HepG2 (cell line): ENCODE measurements around the gene CYB5R3. TPM values are rescaled to one million over a fixed set of nuclear protein-coding genes. Genes with fewer than 3 reads are reported as not detected.

Source experiments
- ERF ChIP-seq: IDR thresholded peaks from 2 replicates; pipeline ENCODE4 v1.6.1; 2018; ENCODE audit warnings: missing biosample characterization, missing genetic modification reagents
- GABPA ChIP-seq, 2 experiments: IDR thresholded peaks; 2 replicates each; pipeline ENCODE4 v1.6.1; 2011 to 2016; ENCODE audit warnings: low read depth in 2 of 2, low read length in 1 of 2, missing biosample characterization in 1 of 2, missing genetic modification characterization in 1 of 2
- JUND ChIP-seq: sonication (generic); formaldehyde crosslinking; IDR thresholded peaks from 2 replicates; pipeline ENCODE4 v1.8.0; 2022; ENCODE audit warnings: mild to moderate bottlenecking, missing genetic modification reagents
- KDM1A ChIP-seq: IDR thresholded peaks from 2 replicates; pipeline ENCODE4 v1.6.1; 2016; ENCODE audit warnings: missing compliant biosample characterization
- MIER2 ChIP-seq: IDR thresholded peaks from 2 replicates; pipeline ENCODE4 v1.6.1; 2016; ENCODE audit warnings: missing biosample characterization, missing genetic modification reagents
- NKX3-1 ChIP-seq: sonication (generic); formaldehyde crosslinking; IDR thresholded peaks from 2 replicates; pipeline ENCODE4 v1.5.0; 2020; ENCODE audit warnings: missing genetic modification reagents
- SRSF9 ChIP-seq: fragments of 200-400 bp; formaldehyde crosslinking; IDR thresholded peaks from 2 replicates; pipeline ENCODE4 v1.6.1; 2018; ENCODE audit warnings: borderline replicate concordance, mild to moderate bottlenecking, low read depth, low read length; ENCODE audit not compliant: insufficient read depth, poor library complexity, severe bottlenecking
- ZFAT ChIP-seq: sonication (generic); formaldehyde crosslinking; conservative IDR thresholded peaks from 2 replicates; pipeline ENCODE4 v1.8.1; 2023; ENCODE audit warnings: missing genetic modification reagents, inconsistent platforms
- ZNF232 ChIP-seq: sonication (generic); formaldehyde crosslinking; IDR thresholded peaks from 2 replicates; pipeline ENCODE4 v1.4.0; 2020; ENCODE audit warnings: missing genetic modification reagents, borderline replicate concordance
- ZNF773 ChIP-seq: sonication (generic); formaldehyde crosslinking; IDR thresholded peaks from 2 replicates; pipeline ENCODE4 v1.4.0; 2020; ENCODE audit warnings: missing genetic modification reagents, borderline replicate concordance
- ZNF879 ChIP-seq: sonication (generic); formaldehyde crosslinking; IDR thresholded peaks from 2 replicates; pipeline ENCODE4 v1.8.1; 2023; ENCODE audit warnings: missing genetic modification reagents
- ZSCAN25 ChIP-seq: sonication (generic); formaldehyde crosslinking; IDR thresholded peaks from 2 replicates; pipeline ENCODE4 v1.8.0; 2022; ENCODE audit warnings: mild to moderate bottlenecking, missing genetic modification reagents
- polyA plus RNA-seq, 8 experiments: library from polyadenylated mRNA; depleted of rRNA in 3 of 8; stranded (reverse) in 7 of 8; unstranded in 1 of 8; fragments of >200 nt; fragmentation: Illumina TruSeq in 4 of 8; extraction: Trizol in 4 of 8; gene quantifications; 2 replicates each; pipeline versions ENCODE4 v1.2.1 to v1.2.3, GENCODE V29; 2011 to 2016; ENCODE audit warnings: low read depth in 4 of 8, missing spikeins in 1 of 8, mixed read lengths in 1 of 8; ENCODE audit not compliant: insufficient read depth in 1 of 8
- total RNA-seq, 5 experiments: library from RNA; depleted of rRNA; stranded (reverse); fragments of >200 nt; fragmentation: Illumina TruSeq; extraction: Trizol; gene quantifications; 2 replicates each; pipeline ENCODE4 v1.2.3, GENCODE V29; 2016; ENCODE audit warnings: low read depth in 1 of 5
- TF ChIP-seq, protein P1 (sequence below): sonication (generic); formaldehyde crosslinking; IDR thresholded peaks from 2 replicates; pipeline ENCODE4 v1.5.0; 2020; ENCODE audit warnings: mild to moderate bottlenecking, missing genetic modification reagents
- TF ChIP-seq, protein P2 (sequence below): sonication (generic); formaldehyde crosslinking; IDR thresholded peaks from 2 replicates; pipeline ENCODE4 v1.4.0; 2020; ENCODE audit warnings: missing genetic modification reagents
- TF ChIP-seq, protein P3 (sequence below): sonication (generic); formaldehyde crosslinking; IDR thresholded peaks from 2 replicates; pipeline ENCODE4 v1.8.1; 2023; ENCODE audit warnings: mild to moderate bottlenecking, inconsistent platforms, moderate library complexity, missing genetic modification reagents, borderline replicate concordance
- TF ChIP-seq, protein P4 (sequence below): sonication (generic); formaldehyde crosslinking; IDR thresholded peaks from 2 replicates; pipeline ENCODE4 v1.4.0; 2020; ENCODE audit warnings: missing genetic modification reagents, mild to moderate bottlenecking, borderline replicate concordance
- TF ChIP-seq, protein P5 (sequence below): sonication (generic); formaldehyde crosslinking; IDR thresholded peaks from 2 replicates; pipeline ENCODE4 v1.4.0; 2020; ENCODE audit warnings: mild to moderate bottlenecking, missing genetic modification reagents

CYB5R3 gene
- total and polyA plus RNA-seq, 2 of the 13 experiments (the other 11 are each of a cell fraction or from before 2014, with no cell fraction given), result 32.4 to 305 TPM

DNA sequence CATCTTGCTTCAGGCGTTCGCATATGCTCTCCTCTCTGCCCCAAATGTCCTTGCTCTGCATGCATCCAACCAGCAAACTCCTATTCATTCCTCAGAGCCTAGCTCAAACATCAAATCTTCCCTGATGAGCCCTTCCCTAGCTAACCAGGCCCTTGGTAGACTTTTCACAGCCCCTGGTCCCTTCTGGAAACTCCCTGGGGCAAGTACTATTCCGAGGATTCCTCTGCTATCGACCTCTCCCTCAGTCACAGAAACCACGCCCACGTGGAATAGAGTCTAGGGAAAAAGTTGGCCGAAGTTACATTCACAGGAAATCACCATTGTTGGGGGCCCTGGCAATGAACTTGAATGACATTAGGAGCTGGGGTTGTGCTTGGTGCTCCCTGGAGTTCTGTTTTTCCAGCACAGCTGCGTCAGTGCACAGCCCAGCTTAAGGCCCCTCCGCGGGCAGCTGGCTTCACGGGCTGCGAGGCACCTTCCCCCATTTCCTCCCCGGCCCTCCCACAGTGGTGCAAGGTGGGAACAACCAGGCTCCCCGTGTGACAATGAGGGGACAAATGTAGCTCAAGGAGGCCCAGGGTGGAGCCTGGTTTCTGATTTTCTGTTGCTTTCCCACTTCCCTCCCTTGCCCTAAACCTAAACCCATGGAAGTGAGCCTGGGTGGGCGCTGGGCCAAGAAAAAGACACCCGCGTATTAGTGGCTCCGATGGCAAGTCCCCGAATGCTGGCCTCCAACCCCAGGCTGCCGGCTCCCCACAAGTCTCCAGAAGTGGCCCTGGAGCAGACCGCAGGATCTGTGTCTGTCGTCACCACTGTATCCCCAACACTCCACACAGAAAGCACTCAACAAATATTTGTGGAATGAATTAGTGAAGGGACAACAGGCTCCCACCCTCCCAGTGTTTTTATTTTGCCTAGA is 4.5 kb downstream of the CYB5R3 start (continued):
- TF ChIP-seq, protein P1, sequence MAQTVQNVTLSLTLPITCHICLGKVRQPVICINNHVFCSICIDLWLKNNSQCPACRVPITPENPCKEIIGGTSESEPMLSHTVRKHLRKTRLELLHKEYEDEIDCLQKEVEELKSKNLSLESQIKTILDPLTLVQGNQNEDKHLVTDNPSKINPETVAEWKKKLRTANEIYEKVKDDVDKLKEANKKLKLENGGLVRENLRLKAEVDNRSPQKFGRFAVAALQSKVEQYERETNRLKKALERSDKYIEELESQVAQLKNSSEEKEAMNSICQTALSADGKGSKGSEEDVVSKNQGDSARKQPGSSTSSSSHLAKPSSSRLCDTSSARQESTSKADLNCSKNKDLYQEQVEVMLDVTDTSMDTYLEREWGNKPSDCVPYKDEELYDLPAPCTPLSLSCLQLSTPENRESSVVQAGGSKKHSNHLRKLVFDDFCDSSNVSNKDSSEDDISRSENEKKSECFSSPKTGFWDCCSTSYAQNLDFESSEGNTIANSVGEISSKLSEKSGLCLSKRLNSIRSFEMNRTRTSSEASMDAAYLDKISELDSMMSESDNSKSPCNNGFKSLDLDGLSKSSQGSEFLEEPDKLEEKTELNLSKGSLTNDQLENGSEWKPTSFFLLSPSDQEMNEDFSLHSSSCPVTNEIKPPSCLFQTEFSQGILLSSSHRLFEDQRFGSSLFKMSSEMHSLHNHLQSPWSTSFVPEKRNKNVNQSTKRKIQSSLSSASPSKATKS (CRISPR knock-in tag), result no peak
- TF ChIP-seq, protein P2, sequence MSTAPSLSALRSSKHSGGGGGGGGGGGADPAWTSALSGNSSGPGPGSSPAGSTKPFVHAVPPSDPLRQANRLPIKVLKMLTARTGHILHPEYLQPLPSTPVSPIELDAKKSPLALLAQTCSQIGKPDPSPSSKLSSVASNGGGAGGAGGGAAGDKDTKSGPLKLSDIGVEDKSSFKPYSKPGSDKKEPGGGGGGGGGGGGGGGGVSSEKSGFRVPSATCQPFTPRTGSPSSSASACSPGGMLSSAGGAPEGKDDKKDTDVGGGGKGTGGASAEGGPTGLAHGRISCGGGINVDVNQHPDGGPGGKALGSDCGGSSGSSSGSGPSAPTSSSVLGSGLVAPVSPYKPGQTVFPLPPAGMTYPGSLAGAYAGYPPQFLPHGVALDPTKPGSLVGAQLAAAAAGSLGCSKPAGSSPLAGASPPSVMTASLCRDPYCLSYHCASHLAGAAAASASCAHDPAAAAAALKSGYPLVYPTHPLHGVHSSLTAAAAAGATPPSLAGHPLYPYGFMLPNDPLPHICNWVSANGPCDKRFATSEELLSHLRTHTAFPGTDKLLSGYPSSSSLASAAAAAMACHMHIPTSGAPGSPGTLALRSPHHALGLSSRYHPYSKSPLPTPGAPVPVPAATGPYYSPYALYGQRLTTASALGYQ, result no peak
- TF ChIP-seq, protein P3, sequence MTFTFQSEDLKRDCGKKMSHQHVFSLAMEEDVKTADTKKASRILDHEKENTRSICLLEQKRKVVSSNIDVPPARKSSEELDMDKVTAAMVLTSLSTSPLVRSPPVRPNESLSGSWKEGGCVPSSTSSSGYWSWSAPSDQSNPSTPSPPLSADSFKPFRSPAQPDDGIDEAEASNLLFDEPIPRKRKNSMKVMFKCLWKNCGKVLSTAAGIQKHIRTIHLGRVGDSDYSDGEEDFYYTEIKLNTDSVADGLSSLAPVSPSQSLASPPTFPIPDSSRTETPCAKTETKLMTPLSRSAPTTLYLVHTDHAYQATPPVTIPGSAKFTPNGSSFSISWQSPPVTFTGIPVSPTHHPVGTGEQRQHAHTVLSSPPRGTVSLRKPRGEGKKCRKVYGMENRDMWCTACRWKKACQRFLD (CRISPR knock-in tag), result no peak
- no peak for TF ChIP-seq KDM1A (CRISPR knock-in tag)
- 0 out of 2 replicates have a peak, but pooled peaks have one; percentile 15 for TF ChIP-seq ERF
- no peak for TF ChIP-seq SRSF9
- TF ChIP-seq ZNF232, result no peak
- TF ChIP-seq JUND (CRISPR knock-in tag), result no peak
- no peak for TF ChIP-seq ZNF879 (CRISPR knock-in tag)
- TF ChIP-seq MIER2, result no peak
- no peak for TF ChIP-seq ZSCAN25 (CRISPR knock-in tag)
- no peak for TF ChIP-seq GABPA (IDR thresholded peaks at IDR 0.05; ENCODE audit: low read depth, low read length)
- no peak for TF ChIP-seq GABPA (CRISPR knock-in tag; IDR thresholded peaks at IDR 0.05; ENCODE audit: low read depth)
- TF ChIP-seq, protein P4, sequence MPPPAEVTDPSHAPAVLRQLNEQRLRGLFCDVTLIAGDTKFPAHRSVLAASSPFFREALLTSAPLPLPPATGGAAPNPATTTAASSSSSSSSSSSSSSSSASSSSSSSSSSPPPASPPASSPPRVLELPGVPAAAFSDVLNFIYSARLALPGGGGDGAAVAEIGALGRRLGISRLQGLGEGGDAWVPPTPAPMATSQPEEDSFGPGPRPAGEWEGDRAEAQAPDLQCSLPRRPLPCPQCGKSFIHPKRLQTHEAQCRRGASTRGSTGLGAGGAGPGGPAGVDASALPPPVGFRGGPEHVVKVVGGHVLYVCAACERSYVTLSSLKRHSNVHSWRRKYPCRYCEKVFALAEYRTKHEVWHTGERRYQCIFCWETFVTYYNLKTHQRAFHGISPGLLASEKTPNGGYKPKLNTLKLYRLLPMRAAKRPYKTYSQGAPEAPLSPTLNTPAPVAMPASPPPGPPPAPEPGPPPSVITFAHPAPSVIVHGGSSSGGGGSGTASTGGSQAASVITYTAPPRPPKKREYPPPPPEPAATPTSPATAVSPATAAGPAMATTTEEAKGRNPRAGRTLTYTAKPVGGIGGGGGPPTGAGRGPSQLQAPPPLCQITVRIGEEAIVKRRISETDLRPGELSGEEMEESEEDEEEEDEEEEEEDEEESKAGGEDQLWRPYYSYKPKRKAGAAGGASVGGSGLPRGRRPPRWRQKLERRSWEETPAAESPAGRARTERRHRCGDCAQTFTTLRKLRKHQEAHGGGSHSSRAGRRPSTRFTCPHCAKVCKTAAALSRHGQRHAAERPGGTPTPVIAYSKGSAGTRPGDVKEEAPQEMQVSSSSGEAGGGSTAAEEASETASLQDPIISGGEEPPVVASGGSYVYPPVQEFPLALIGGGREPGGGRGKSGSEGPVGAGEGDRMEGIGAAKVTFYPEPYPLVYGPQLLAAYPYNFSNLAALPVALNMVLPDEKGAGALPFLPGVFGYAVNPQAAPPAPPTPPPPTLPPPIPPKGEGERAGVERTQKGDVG, result no peak
- TF ChIP-seq, protein P5, sequence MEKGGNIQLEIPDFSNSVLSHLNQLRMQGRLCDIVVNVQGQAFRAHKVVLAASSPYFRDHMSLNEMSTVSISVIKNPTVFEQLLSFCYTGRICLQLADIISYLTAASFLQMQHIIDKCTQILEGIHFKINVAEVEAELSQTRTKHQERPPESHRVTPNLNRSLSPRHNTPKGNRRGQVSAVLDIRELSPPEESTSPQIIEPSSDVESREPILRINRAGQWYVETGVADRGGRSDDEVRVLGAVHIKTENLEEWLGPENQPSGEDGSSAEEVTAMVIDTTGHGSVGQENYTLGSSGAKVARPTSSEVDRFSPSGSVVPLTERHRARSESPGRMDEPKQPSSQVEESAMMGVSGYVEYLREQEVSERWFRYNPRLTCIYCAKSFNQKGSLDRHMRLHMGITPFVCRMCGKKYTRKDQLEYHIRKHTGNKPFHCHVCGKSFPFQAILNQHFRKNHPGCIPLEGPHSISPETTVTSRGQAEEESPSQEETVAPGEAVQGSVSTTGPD (CRISPR knock-in tag), result no peak
- TF ChIP-seq NKX3-1, result no peak
- TF ChIP-seq ZFAT, result no peak
- TF ChIP-seq ZNF773 (CRISPR knock-in tag), result no peak
